HCT116 (cell line): Measurements from ENCODE around the gene CISD2.

Source experiments
- CEBPB ChIP-seq: IDR thresholded peaks from 2 replicates; pipeline ENCODE4 v1.6.1; 2012; ENCODE audit warnings: low read depth
- CTCF ChIP-seq, 3 experiments: fragments of 200-600 bp in 1 of 3; sonication (generic) in 1 of 3; IDR thresholded peaks in 2 of 3; conservative IDR thresholded peaks in 1 of 3; 2 replicates each; pipeline ENCODE4 v1.5.1; 2012 to 2017; ENCODE audit warnings: low read depth in 2 of 3, low read length in 2 of 3, antibody characterized with exemption in 1 of 3, borderline replicate concordance in 1 of 3, control low read depth in 1 of 3, mild to moderate bottlenecking in 1 of 3, mixed read lengths in 1 of 3, mixed run types in 1 of 3, moderate library complexity in 1 of 3; ENCODE audit not compliant: insufficient read depth in 1 of 3
- EZH2 ChIP-seq: fragments of 200-600 bp; sonication (generic); IDR thresholded peaks from 2 replicates; pipeline ENCODE4 v1.6.1; 2017; ENCODE audit warnings: antibody characterized with exemption, mixed run types
- EZH2phosphoT487 ChIP-seq: fragments of 200-600 bp; IDR thresholded peaks from 2 replicates; pipeline ENCODE4 v1.6.1; 2018; ENCODE audit warnings: antibody characterized with exemption, borderline replicate concordance
- MAX ChIP-seq: IDR thresholded peaks from 2 replicates; pipeline ENCODE4 v1.6.1; 2012
- POLR2A ChIP-seq: IDR thresholded peaks from 2 replicates; pipeline ENCODE4 v1.7.0; 2011; ENCODE audit warnings: borderline replicate concordance; ENCODE audit not compliant: insufficient read depth, insufficient read length; ENCODE audit errors: extremely low read depth
- REST ChIP-seq: IDR thresholded peaks from 2 replicates; pipeline ENCODE4 v1.6.1; 2012; ENCODE audit warnings: low read depth
- TCF7L2 ChIP-seq: IDR thresholded peaks from 2 replicates; pipeline ENCODE4 v1.7.0; 2011; ENCODE audit warnings: borderline replicate concordance, inconsistent platforms; ENCODE audit not compliant: insufficient read depth, insufficient read length; ENCODE audit errors: extremely low read depth
- YY1 ChIP-seq: IDR thresholded peaks from 2 replicates; pipeline ENCODE4 v1.6.1; 2011; ENCODE audit warnings: low read length, low read depth, moderate library complexity, mild to moderate bottlenecking; ENCODE audit not compliant: insufficient replicate concordance; ENCODE audit errors: extremely low read depth
- ZFX ChIP-seq: fragments of 450-650 bp; IDR thresholded peaks from 2 replicates; pipeline ENCODE4 v1.6.1; 2017

- TF ChIP-seq MAX = no peak
- TF ChIP-seq EZH2 = no peak
- no peak for TF ChIP-seq CTCF (IDR thresholded peaks at IDR 0.05 in 2 of 3, conservative IDR thresholded peaks at IDR 0.05 in 1 of 3; ENCODE audit: borderline replicate concordance in 1 of 3, insufficient read depth in 1 of 3, low read depth in 2 of 3, low read length in 2 of 3)
- no peak for TF ChIP-seq YY1
- TF ChIP-seq TCF7L2 = no peak
- TF ChIP-seq EZH2phosphoT487 = no peak
- no peak for TF ChIP-seq CEBPB
- no peak for TF ChIP-seq ZFX
- TF ChIP-seq POLR2A = no peak
- TF ChIP-seq REST = no peak
Measured at GRCh38 chr4:102843273-102843672, 25.5 kb upstream of the CISD2 start.
